ENCODE measurements around the gene TNFRSF18. TPM values are rescaled to one million over a fixed set of nuclear protein-coding genes. Genes with fewer than 3 reads are reported as not detected.

The TNFRSF18 gene
- total and polyA plus RNA-seq, 2 experiments from 2014 or later: 1.3 TPM; not detected in 1

DNA sequence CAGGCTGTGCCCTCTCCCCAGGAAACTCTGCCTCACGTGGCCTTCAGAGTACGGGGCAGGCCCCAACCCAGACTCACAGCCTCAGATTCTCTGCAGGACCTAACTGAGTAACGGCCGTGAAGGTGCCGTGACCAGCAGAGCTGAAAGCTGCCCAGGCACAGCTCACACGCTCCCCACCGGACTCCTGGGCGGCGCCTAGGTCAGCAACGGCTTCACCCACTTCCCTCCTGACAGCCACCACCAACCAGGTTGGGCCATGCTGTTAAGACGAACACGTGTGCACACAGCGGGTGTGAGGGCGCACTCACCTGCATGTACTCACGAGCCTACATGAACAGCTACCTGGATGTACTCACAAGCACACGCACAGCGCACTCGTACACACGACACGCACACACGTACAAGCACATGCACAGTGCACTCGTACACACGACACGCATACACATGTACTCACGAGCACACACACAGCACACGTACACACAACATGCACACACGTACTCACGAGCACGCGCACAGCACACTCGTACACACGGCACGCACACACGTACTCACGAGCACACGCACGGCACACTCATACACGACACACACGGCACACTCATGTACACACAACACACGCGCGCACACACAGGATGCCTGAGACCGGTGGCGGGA is 16.3 kb upstream of the TNFRSF18 start:
- Histone ChIP-seq H2AFZ (no peak overlapping the region), H3K79me2 (peaks cover 28% of the 10 kb centered on the region), H3K4me2 (no peak overlapping the region), H4K20me1 (ENCODE audit: insufficient read depth, poor library complexity, severe bottlenecking) (peaks cover 31% of the 10 kb centered on the region), H3K9me2 (replicated peaks; ENCODE audit: insufficient read depth) (no peaks in the 10 kb centered on the region), H3K36me3 (replicated peaks; ENCODE audit: insufficient read depth, low read depth) (no peaks in the 10 kb centered on the region), H3K27ac (no peak overlapping the region), H3K4me1 (ENCODE audit: insufficient read depth) (no peaks in the 10 kb centered on the region), H3K4me3 (no peak overlapping the region), H3K27me3 (no peaks in the 10 kb centered on the region), H3K9me3 (ENCODE audit: low read depth) (no peaks in the 10 kb centered on the region)
- DNase-seq (ENCODE audit: low spot score): no peak
- no peak for TF ChIP-seq CTCF (IDR thresholded peaks at IDR 0.05; ENCODE audit: poor library complexity)
- no peak for TF ChIP-seq EZH2 (IDR thresholded peaks at IDR 0.05; ENCODE audit: borderline replicate concordance)
- no peak for TF ChIP-seq EZH2phosphoT487 (IDR thresholded peaks at IDR 0.05; ENCODE audit: low read depth, severe bottlenecking, unreplicated experiment)
- WGBS (ENCODE audit: low lambda C conversion rate, missing lambda C conversion rate): 98% methylated on average over 44 of the region's 44 CpGs

- Histone ChIP-seq H3K4me3 (no peak overlapping the region), H3K4me1 (ENCODE audit: insufficient read depth) (no peaks in the 10 kb centered on the region), H2AFZ (no peak overlapping the region), H3K9me3 (ENCODE audit: low read depth) (no peaks in the 10 kb centered on the region), H3K4me2 (no peak overlapping the region), H3K79me2 (peaks cover 23% of the 10 kb centered on the region), H3K27ac (no peak overlapping the region), H3K27me3 (no peaks in the 10 kb centered on the region), H3K36me3 (replicated peaks; ENCODE audit: insufficient read depth, low read depth) (no peaks in the 10 kb centered on the region), H4K20me1 (ENCODE audit: insufficient read depth, poor library complexity, severe bottlenecking) (peaks cover 30% of the 10 kb centered on the region), H3K9me2 (replicated peaks; ENCODE audit: insufficient read depth) (no peaks in the 10 kb centered on the region)
- TF ChIP-seq EZH2phosphoT487 (IDR thresholded peaks at IDR 0.05; ENCODE audit: low read depth, severe bottlenecking, unreplicated experiment): no peak
- TF ChIP-seq EZH2 (IDR thresholded peaks at IDR 0.05; ENCODE audit: borderline replicate concordance): no peak
- TF ChIP-seq CTCF (IDR thresholded peaks at IDR 0.05; ENCODE audit: poor library complexity): no peak
- WGBS (ENCODE audit: low lambda C conversion rate, missing lambda C conversion rate): 98% methylated on average over 23 of the region's 30 CpGs
- no peak for DNase-seq (ENCODE audit: low spot score)
Measured at GRCh38 chr1:1221887-1222574, 15.6 kb upstream of the TNFRSF18 start.

- H4K20me1 ChIP-seq (ENCODE audit: insufficient read depth, poor library complexity, severe bottlenecking): peaks cover 13% of the 10 kb centered on the region
- TF ChIP-seq EZH2 (IDR thresholded peaks at IDR 0.05; ENCODE audit: borderline replicate concordance) (no peak), CTCF (IDR thresholded peaks at IDR 0.05; ENCODE audit: poor library complexity) (no peak), EZH2phosphoT487 (IDR thresholded peaks at IDR 0.05; ENCODE audit: low read depth, severe bottlenecking, unreplicated experiment) (no peak)
- no peaks in the 10 kb centered on the region for H3K36me3 ChIP-seq (replicated peaks; ENCODE audit: insufficient read depth, low read depth)
Measured at GRCh38 chr1:1220197-1220596, 13.8 kb upstream of the TNFRSF18 start.

More at GRCh38 chr1:1220197-1220596, 13.8 kb upstream of the TNFRSF18 start:
- peaks cover 10% of the 10 kb centered on the region for H3K79me2 ChIP-seq
- no peaks in the 10 kb centered on the region for H3K9me3 ChIP-seq (ENCODE audit: low read depth)
- no peak overlapping the region for H2AFZ ChIP-seq
- no peak overlapping the region for H3K4me3 ChIP-seq
- no peak for DNase-seq (ENCODE audit: low spot score)
- no peaks in the 10 kb centered on the region for H3K9me2 ChIP-seq (replicated peaks; ENCODE audit: insufficient read depth)
- H3K27me3 ChIP-seq: no peaks in the 10 kb centered on the region
- H3K4me1 ChIP-seq (ENCODE audit: insufficient read depth): no peaks in the 10 kb centered on the region
- no peak overlapping the region for H3K4me2 ChIP-seq
- no peak overlapping the region for H3K27ac ChIP-seq
- 94% methylated on average over 24 of the region's 24 CpGs for WGBS (ENCODE audit: low lambda C conversion rate, missing lambda C conversion rate)

Data from hepatocyte (in vitro differentiated cells).